ENCODE results near the gene TCF15. TPM values are rescaled to one million over a fixed set of nuclear protein-coding genes. Genes with fewer than 3 reads are reported as not detected.

Gene TCF15
- total RNA-seq (2022; extraction: Qiagen RNA extraction) = not detected in 5 replicates

GRCh38 chr20:610130-611046 is at the start of gene TCF15:
Gene TCF15, minus strand, starts transcription at chr20:610309. Its CDS starts 72 bp downstream, at chr20:610237.

GRCh38 chr20:653110-653589 is 43.0 kb upstream of the TCF15 start, which contains the start of gene SRXN1:
Gene SRXN1, minus strand, starts transcription at chr20:653200. Its CDS starts 15 bp downstream, at chr20:653185.

Other genes with a start within 250 kb of the TCF15 start
- gene TRIB3, start 229.5 kb downstream of the TCF15 start, total RNA-seq (2022; extraction: Qiagen RNA extraction) = 55.9 to 71.0 TPM (median 65.5 TPM) in 5 replicates
- gene RBCK1, start 202.0 kb downstream of the TCF15 start, total RNA-seq (2022; extraction: Qiagen RNA extraction) = 108 to 152 TPM (median 145 TPM) in 5 replicates
- 31.1 to 34.6 TPM (median 32.7 TPM) in 5 replicates for gene TBC1D20, start 147.8 kb downstream of the TCF15 start, total RNA-seq (2022; extraction: Qiagen RNA extraction)
- 125 to 154 TPM (median 141 TPM) in 5 replicates for gene CSNK2A1, start 66.5 kb downstream of the TCF15 start, total RNA-seq (2022; extraction: Qiagen RNA extraction)
- gene SRXN1, start 42.9 kb upstream of the TCF15 start, total RNA-seq (2022; extraction: Qiagen RNA extraction) = 158 to 200 TPM (median 174 TPM) in 5 replicates
- 0.02 TPM in 1 of 5 replicates, not detected in the others for gene SCRT2, start 65.5 kb upstream of the TCF15 start, total RNA-seq (2022; extraction: Qiagen RNA extraction)
- 0.32 to 0.54 TPM (median 0.49 TPM) in 5 replicates for gene SLC52A3, start 158.2 kb upstream of the TCF15 start, total RNA-seq (2022; extraction: Qiagen RNA extraction)
- gene FAM110A, start 223.4 kb upstream of the TCF15 start, total RNA-seq (2022; extraction: Qiagen RNA extraction) = 6.3 to 11.7 TPM (median 11.0 TPM) in 5 replicates